ENCODE data around the gene BTBD9.
"Not testable (repeated sequence)": the region's sequence is repeated elsewhere in the genome, so short reads cannot be mapped to it uniquely, and the experiment has no call there.

BTBD9 gene

DNA sequence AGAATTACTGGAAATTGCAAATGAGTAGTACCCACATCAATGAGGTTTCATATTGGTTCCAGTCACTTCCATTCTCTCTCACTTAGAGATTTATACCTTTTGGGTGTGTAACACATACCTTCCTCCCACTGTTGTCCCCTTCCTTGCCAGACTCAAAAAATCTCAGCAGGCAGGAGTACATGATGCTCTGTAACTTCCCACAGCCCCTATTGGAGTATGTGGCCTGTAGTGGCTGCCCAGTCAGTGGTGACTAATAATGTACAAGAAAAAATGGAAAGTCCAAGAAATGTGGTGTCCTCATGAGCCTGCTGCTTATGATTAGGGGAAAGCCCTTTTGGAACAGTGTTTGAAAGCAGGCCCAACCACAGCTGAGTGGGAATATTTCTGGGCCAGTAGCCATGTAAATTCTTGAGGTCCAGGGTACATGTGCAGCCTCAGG, 508.2 kb downstream of the BTBD9 start:
- DNase-seq = no peak

DNA sequence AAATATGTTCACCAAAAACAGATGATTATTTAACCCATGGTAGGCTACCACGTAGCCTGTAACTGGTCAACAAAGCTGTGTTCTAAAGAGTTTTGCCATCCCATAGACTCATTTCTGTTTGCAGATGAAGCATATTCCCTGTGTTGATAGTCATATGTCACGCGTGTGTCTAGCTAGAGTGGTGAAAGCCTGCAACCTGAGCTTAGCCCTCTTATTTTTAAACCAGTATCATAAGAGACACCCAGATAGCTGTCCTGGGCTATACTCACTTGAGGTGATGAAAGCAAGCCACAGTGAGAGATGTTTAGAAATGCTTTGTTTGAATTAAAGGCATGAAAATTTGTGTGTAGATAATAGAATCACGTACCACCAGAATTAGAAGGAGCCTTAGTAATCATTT, 512.4 kb downstream of the BTBD9 start:
- DNase-seq = no peak

DNA sequence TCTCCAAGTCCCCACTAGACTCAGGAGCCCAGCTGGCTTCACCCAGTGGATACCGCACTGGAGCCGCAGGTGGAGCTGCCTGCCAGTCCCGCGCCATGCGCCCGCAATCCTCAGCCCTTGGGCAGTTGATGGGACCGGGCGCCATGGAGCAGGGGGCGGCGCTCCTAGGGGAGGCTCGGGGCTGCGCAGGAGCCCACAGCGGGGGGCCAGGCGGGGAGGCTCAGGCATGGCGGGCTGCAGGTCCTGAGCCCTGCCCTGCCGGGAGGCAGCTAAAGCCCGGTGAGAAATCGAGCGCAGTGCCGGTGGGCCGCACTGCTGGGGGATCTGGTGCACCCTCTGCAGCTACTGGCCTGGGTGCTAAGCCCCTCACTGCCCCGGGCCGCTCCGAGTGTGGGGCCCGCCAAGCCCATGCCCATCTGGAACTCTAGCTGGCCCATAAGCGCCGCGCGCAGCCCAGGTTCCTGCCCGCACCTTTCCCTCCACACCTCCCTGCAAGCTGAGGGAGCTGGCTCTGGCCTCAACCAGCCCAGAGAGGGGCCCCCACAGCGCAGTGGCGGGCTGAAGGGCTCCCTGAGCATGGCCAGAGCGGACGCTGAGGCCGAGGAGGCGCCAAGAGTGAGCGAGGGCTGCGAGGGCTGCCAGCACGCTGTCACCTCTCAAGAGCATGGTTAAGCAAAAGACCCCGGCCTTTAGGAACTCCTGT, 515.4 kb downstream of the BTBD9 start:
- not testable (repeated sequence) for DNase-seq

DNA sequence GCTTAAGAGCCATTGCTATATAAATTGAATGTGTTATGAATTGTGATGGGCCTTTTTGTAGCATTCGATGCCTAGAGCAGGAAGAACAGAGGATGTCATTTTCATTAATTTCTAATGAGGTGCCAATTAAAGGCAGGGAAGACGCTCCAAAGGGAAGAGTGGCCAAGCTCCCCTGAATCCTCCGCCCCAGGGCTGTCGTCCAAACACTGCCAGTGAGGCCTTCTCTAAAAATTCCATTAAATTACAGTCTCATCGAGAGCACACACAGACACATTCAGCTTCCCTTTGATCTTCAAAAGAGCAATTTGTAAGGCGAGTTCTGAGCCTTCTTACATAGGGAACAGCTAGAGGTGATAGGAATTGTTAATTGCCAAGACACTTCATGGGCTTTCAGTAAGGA, 520.2 kb downstream of the BTBD9 start:
- no peak for DNase-seq

DNA sequence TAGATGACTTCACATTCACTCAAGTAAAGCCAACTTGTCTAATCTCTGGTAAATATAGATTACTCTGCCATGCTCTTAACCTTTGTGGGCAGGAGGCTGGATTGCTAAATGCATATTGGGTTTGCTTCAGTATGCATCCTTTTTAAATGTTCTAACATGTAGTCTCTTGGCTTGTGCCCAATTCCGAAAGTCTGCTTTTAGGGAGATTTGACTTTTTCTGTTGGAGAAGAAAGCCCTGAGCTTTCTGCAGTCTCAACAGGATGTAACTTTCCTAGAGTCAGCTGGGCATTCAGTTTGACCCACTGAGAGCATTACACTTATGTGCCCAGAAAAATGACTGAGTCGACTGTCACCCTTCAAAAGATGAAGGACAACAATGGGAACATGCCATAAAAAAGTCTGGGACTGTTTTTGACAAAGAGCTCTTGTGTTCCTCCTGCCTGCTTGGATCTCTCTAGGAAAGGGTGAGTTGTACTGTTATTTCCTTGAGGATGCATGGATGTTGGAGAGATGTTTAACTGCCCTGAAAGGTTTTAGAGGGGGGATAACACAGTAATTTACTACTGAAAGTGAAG, 520.9 kb downstream of the BTBD9 start:
- DNase-seq = no peak
